AG04450 (cell line): Measurements from ENCODE around the gene DMC1. TPM values are rescaled to one million over a fixed set of nuclear protein-coding genes. Genes with fewer than 3 reads are reported as not detected.

Experiments used
- CTCF ChIA-PET: fragments of 300-600, 350-600 bp; formaldehyde crosslinking; extraction: SDS; loops from one replicate; lab custom pipeline; 2022; ENCODE audit warnings: antibody characterized with exemption, inconsistent platforms; lab: Charles Lee
- POLR2A ChIA-PET: fragments of 350-600 bp; formaldehyde crosslinking; extraction: SDS; loops from one replicate; lab custom pipeline; 2021; ENCODE audit warnings: antibody characterized with exemption, inconsistent platforms; lab: Yijun Ruan, JAX
- DNase-seq: peaks from one replicate; pipeline ENCODE4 v3.0.0-alpha.2; 2011; ENCODE audit warnings: low read depth, low spot score
- H3K27ac ChIP-seq: one replicate; pipeline ENCODE4 v1.5.1; 2012; ENCODE audit warnings: low read depth, low read length, control low read depth
- H3K27me3 ChIP-seq: one replicate; pipeline ENCODE4 v1.6.0; 2012; ENCODE audit warnings: low read length; ENCODE audit not compliant: control insufficient read depth, insufficient read depth
- H3K4me3 ChIP-seq: 2 replicates; pipeline ENCODE4 v1.5.1; 2011; ENCODE audit warnings: mild to moderate bottlenecking, low read depth, low read length, control low read depth
- H3K9me3 ChIP-seq: 2 replicates; pipeline ENCODE4 v1.5.1; 2012; ENCODE audit warnings: low read length; ENCODE audit not compliant: control insufficient read depth, insufficient read depth
- polyA plus RNA-seq: library from polyadenylated mRNA; depleted of rRNA; stranded (reverse); fragments of >200 nt; gene quantifications from 2 replicates; pipeline ENCODE4 v1.2.3, GENCODE V29; 2011
- TF ChIP-seq, protein P1 (sequence below): IDR thresholded peaks from 2 replicates; pipeline ENCODE4 v1.5.1; 2011; ENCODE audit warnings: low read depth, low read length, control low read depth, inconsistent platforms

The DMC1 gene
- polyA plus RNA-seq, 1 experiment: 0.29 TPM

- ChIA-PET POLR2A (interaction anchor here (1.2 to 3.1 kb wide), 2 partner anchors 9 kb away, joined by 5 to 27 read pairs; no protein-coding TSS in a partner anchor), CTCF (no interaction called here)
- DNase-seq: no peak
- Histone ChIP-seq H3K9me3 (no peaks in the 10 kb centered on the region), H3K4me3 (no peak overlapping the region), H3K27me3 (no peaks in the 10 kb centered on the region), H3K27ac (no peak overlapping the region)
- TF ChIP-seq, protein P1, sequence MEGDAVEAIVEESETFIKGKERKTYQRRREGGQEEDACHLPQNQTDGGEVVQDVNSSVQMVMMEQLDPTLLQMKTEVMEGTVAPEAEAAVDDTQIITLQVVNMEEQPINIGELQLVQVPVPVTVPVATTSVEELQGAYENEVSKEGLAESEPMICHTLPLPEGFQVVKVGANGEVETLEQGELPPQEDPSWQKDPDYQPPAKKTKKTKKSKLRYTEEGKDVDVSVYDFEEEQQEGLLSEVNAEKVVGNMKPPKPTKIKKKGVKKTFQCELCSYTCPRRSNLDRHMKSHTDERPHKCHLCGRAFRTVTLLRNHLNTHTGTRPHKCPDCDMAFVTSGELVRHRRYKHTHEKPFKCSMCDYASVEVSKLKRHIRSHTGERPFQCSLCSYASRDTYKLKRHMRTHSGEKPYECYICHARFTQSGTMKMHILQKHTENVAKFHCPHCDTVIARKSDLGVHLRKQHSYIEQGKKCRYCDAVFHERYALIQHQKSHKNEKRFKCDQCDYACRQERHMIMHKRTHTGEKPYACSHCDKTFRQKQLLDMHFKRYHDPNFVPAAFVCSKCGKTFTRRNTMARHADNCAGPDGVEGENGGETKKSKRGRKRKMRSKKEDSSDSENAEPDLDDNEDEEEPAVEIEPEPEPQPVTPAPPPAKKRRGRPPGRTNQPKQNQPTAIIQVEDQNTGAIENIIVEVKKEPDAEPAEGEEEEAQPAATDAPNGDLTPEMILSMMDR: no peak
Measured at GRCh38 chr22:38489561-38490145, 80.3 kb downstream of the DMC1 start.

DNA sequence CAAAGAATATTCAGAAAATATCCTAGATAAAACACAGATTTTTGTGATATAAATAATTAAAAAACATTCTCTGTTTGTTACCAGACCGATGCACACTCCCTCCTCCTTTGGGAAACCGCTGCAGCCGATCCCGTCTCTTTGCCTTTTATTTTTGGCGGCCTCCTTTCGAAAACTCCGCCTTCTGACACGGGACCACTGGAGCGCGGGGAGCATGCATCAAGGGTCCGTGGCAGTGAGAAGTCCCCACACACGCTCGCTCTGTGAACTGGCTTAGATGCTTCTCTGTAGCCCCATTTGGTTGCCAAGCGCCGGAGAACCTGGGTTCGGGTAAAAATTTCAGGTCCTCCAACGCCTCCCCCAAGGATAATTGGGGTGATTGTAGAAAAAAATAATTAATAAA, 80.8 kb downstream of the DMC1 start:
- Histone ChIP-seq H3K9me3 (no peaks in the 10 kb centered on the region), H3K4me3 (no peak overlapping the region), H3K27me3 (no peaks in the 10 kb centered on the region), H3K27ac (no peak overlapping the region)
- ChIA-PET POLR2A (interaction anchor here (1.2 kb wide), 1 partner anchor 10 kb away, joined by 5 read pairs; no protein-coding TSS in a partner anchor), CTCF (interaction anchor here (1.1 kb wide), 1 partner anchor 19 kb away, joined by 3 read pairs; no protein-coding TSS in a partner anchor)
- TF ChIP-seq, protein P1: no peak
- DNase-seq: no peak

DNA sequence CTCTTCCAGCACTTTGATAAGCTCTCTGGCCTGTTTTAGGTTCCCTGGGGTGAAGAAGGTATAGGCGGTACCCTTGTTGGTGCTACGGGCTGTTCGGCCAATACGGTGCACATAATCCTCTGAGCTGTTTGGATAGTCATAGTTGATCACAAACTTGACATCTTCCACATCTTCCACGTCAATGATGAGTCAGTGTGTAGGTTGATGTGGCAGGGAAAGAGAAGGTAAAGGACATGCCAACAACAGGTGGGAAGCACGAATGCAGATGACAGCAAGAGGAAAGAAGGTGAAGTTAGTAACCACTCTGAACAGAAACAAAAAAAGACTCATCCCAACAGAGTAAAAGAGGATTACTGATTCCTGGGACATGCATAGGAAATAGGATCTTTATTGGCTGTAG, 82.0 kb downstream of the DMC1 start:
- no peak for DNase-seq
- Histone ChIP-seq H3K27me3 (no peaks in the 10 kb centered on the region), H3K27ac (no peak overlapping the region), H3K4me3 (no peak overlapping the region), H3K9me3 (no peaks in the 10 kb centered on the region)
- TF ChIP-seq, protein P1: no peak
- POLR2A ChIA-PET: no interaction called here
- CTCF ChIA-PET: no interaction called here

DNA sequence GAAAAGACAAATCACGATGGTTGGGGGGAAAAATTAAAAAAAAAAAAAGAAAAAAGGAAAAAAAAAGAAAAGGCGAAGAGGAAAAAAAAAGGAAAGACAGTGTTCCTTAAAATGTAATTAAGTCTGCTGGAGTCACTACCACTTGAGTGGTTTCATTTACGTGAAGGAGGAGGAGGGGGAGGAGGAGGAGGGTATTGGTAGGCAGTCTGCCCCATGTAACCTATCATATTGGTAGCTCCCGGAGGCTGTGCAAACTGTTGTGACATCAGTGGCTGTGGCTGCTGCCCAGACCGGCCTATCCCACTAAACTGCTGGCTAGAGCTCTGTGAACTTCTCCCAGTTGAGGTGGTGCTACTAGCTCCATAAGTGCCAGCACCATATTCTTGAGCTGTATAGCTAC, 84.2 kb downstream of the DMC1 start:
- H3K4me3 ChIP-seq: no peak overlapping the region
- CTCF ChIA-PET: interaction anchor here (0.5 kb wide), 1 partner anchor 42 kb away, joined by 3 read pairs; no protein-coding TSS in a partner anchor
- POLR2A ChIA-PET: interaction anchor here (0.7 to 1.0 kb wide), 2 partner anchors 9 to 204 kb away, joined by 3 to 9 read pairs; no protein-coding TSS in a partner anchor
- no peaks in the 10 kb centered on the region for H3K27me3 ChIP-seq
- no peak for DNase-seq
- TF ChIP-seq, protein P1: no peak
- no peaks in the 10 kb centered on the region for H3K9me3 ChIP-seq
- H3K27ac ChIP-seq: no peak overlapping the region

GRCh38 chr22:38484244-38484643, 85.7 kb downstream of the DMC1 start:
- TF ChIP-seq, protein P1: no peak
- no peaks in the 10 kb centered on the region for H3K27me3 ChIP-seq
- H3K9me3 ChIP-seq: no peaks in the 10 kb centered on the region
- ChIA-PET CTCF (no interaction called here), POLR2A (interaction anchor here (1.3 kb wide), 1 partner anchor 11 kb away, joined by 3 read pairs; no protein-coding TSS in a partner anchor)
- DNase-seq: no peak
- H3K27ac ChIP-seq: no peak overlapping the region
- no peak overlapping the region for H3K4me3 ChIP-seq
